ENCODE measurements around the gene FGFR3.

The FGFR3 gene

DNA sequence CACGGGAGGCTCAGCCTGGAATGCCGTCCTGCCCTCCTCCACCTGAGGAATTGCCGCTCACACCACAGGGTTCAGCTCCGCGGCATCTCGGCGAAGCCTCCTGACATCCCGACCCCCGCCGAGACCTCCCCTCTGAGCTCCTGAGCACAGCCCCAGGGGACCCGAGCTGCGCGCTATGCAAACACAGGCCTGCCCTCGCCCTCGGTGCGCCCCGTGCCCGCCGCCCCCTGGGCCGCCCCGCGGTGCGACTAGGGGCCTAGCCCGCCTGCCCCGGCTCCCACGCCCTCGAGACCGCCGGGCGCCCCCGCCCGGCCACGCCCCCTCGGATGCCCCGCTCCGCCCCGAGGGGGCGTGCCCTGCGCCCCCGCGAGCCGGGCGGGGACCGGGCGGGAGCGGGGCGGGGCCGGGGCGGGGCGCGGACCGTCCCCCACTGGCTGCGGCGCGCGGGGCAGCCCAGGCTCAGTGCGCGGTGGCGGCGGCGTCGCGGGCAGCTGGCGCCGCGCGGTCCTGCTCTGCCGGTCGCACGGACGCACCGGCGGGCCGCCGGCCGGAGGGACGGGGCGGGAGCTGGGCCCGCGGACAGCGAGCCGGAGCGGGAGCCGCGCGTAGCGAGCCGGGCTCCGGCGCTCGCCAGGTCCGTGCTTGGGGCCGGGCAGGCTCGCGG lies at the start of gene FGFR3:
Gene FGFR3, plus strand, starts transcription at position 462 of the 664 bp plus-strand sequence. CDS start 642 bp downstream, outside the sequence.
- DNase-seq (ENCODE audit: low spot score) = peak; percentile 96
- TF ChIP-seq, protein P1, sequence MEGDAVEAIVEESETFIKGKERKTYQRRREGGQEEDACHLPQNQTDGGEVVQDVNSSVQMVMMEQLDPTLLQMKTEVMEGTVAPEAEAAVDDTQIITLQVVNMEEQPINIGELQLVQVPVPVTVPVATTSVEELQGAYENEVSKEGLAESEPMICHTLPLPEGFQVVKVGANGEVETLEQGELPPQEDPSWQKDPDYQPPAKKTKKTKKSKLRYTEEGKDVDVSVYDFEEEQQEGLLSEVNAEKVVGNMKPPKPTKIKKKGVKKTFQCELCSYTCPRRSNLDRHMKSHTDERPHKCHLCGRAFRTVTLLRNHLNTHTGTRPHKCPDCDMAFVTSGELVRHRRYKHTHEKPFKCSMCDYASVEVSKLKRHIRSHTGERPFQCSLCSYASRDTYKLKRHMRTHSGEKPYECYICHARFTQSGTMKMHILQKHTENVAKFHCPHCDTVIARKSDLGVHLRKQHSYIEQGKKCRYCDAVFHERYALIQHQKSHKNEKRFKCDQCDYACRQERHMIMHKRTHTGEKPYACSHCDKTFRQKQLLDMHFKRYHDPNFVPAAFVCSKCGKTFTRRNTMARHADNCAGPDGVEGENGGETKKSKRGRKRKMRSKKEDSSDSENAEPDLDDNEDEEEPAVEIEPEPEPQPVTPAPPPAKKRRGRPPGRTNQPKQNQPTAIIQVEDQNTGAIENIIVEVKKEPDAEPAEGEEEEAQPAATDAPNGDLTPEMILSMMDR (IDR thresholded peaks at IDR 0.05; ENCODE audit: extremely low read depth, missing control alignments) = no peak

DNA sequence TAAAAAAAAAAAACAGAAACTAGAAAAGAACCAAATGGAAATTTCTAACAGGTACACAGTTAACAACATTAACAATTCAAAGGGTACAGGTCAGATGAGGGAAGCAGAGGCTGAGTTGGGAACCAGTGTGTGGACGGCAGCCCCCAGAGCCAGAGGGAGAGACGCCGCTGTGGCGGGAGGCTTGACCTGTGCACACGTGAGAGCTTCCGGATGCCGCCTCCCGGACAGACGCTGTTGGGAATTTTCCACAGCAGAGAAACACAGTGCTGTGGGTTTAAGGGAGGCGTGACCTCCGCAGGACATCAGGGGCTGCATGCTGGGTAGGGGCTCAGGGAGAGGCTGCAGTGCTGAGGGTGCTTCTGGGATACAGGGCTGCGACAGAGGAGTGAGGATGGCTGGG lies 49.5 kb upstream of the FGFR3 start:
- TF ChIP-seq, protein P1 (IDR thresholded peaks at IDR 0.05; ENCODE audit: extremely low read depth, missing control alignments) = no peak
- DNase-seq (ENCODE audit: low spot score) = no peak

DNA sequence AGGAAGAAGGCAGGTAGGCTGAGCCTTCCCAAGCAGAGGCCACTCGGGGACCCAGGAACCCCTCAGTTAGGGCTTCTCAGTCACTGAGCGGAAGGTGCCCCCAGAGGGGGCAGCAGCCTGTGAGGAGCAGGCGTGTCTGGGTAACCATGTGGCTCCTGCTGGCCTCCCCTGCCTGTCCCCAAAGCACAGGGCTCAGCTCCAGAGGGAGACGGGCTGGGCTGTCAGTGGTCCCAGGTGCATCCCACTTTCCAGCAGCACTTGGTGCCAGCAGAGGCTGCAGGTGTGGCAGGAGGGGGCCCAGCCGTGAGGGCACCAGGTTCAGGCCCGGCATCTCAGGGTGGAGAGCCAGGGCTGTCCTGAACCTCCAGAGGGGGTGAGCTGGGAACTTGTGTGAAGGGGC lies 49.1 kb upstream of the FGFR3 start:
- TF ChIP-seq, protein P1 (IDR thresholded peaks at IDR 0.05; ENCODE audit: extremely low read depth, missing control alignments) = no peak
- DNase-seq (ENCODE audit: low spot score) = no peak

DNA sequence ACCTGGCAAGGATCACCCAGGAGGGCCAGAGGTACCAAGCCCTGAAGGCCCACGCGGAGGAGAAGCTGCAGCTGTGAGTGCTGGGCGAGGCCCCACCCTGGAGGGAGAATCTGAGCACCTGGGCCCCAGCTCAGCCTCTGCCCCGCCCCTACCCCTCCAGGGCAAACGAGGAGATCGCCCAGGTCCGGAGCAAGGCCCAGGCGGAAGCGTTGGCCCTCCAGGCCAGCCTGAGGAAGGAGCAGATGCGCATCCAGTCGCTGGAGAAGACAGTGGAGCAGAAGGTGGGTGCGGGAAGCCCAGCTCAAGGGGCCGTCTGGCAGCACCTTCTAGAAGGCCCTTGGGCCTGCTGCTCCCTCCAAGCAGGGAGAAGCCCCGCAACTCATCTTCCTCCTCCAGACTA lies 48.5 kb upstream of the FGFR3 start:
- no peak for DNase-seq (ENCODE audit: low spot score)
- TF ChIP-seq, protein P1 (IDR thresholded peaks at IDR 0.05; ENCODE audit: extremely low read depth, missing control alignments) = no peak

DNA sequence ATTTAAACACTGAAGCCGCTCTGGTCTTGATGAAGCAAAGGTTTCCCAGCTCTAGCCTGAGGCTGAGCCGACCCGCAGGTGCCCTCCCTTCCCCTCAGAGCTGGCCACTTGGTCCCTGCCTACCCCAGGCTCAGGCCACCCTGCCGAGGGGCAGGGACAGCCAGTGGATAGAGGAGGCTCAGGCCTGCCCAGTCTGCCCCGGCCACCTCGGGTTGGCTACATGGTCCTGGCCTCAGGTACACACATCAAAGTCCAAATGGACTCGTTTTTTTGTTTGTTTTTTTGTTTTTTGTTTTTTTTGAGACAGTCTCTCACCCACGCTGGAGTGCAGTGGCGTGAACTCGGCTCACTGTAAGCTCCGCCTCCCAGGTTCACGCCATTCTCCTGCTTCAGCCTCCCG lies 47.9 kb upstream of the FGFR3 start:
- DNase-seq (ENCODE audit: low spot score) = no peak
- TF ChIP-seq, protein P1 (IDR thresholded peaks at IDR 0.05; ENCODE audit: extremely low read depth, missing control alignments) = no peak

DNA sequence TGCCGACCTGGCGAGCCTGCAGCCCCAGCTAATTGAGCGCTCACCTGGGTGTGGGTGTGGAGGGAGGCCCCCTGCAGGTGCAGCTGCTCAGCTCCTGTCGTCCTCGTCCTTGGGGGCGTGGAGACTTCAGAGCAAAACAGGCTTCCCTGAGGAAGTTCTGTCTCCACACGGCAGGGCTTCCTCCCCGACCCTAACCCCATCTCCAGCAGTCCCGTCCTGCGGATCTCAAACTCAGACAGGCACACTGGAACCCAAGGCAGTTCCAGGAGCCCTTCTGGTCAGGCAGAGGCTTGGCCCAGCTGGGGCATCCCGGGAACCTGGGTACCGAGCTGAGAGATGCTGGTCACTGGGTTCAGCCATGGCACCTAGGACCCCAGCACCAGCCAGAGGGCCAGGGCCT lies 47.4 kb upstream of the FGFR3 start:
- DNase-seq (ENCODE audit: low spot score) = no peak
- TF ChIP-seq, protein P1 (IDR thresholded peaks at IDR 0.05; ENCODE audit: extremely low read depth, missing control alignments) = no peak

DNA sequence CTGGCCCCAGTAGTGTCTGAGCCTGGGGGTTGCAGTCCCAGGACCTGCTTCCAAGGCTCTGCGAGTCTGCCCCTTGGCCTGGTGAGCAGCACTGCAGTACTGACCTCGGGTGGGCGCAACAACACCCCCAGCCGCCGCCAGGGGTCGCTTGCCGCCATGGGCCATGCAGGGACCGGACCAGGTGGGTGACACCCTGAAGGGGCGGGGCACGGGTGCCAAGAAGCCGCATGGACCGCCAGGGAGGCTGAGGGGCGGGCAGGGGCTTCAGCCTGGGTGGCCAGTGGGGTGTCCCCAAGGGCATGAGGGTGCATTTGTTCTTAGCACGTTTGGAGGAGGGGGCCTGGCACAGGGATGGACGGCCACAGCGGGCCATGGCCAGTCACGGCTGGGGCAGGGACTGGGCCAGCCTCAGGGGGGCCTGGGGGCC lies 46.8 kb upstream of the FGFR3 start:
- DNase-seq (ENCODE audit: low spot score) = peak; percentile 89
- TF ChIP-seq, protein P1 (IDR thresholded peaks at IDR 0.05; ENCODE audit: extremely low read depth, missing control alignments) = peak; percentile 89
